ENCODE data around the gene ABCC11. TPM values are rescaled to one million over a fixed set of nuclear protein-coding genes. Genes with fewer than 3 reads are reported as not detected.

The ABCC11 gene
- not detected for polyA plus RNA-seq (2013, experiment 1 of 2; ENCODE audit: insufficient read length)
- polyA plus RNA-seq (2013, experiment 2 of 2; ENCODE audit: insufficient read length), result 0.15 TPM

DNA sequence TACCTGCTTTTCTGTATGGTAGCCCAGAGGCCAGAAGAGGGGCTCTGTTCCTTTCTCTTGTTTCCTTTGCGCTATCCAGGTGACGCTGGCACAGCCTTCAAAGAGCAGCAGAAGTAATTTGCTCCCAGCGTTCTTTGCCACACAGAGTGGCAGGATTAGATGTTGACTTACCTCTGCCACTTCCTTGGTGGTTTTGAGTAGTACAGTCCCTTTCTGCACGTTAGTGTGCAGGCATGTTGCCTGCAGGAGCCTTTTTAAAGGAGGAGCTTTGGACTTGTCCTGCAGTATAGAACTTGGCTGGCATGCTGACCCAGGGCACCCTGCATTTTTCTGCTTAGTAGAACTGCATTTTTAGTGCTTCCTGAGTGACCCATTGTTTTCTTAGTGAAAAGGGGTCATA is at the start of gene ABCC11:
Gene ABCC11, minus strand, starts transcription at position 229 of the 400 bp plus-strand sequence. CDS start 15,618 bp downstream, outside the sequence.
- no peak for DNase-seq

- no peak for DNase-seq
These were observed 48.3 kb upstream of the ABCC11 start for GRCh38 chr16:48295488-48296281.

DNA sequence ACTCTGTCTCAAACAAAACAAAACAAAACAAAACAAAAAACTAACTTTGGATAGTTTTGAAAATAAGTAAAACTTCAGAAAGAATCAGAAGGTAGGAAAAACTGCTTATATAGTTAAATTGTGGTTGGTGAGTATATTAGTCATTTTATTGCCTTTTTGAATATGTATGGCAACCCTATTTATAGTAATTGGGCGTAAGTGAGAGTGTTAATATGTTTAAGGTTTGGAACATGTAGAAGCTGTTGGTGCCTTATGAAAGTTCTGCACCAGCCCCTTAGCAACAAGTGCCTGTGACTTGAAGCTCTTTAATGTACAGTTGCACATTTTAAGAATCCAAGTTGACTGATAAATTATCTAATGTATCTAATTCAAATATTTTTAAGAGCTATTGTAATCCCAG is 47.4 kb upstream of the ABCC11 start:
- DNase-seq, result no peak

DNA sequence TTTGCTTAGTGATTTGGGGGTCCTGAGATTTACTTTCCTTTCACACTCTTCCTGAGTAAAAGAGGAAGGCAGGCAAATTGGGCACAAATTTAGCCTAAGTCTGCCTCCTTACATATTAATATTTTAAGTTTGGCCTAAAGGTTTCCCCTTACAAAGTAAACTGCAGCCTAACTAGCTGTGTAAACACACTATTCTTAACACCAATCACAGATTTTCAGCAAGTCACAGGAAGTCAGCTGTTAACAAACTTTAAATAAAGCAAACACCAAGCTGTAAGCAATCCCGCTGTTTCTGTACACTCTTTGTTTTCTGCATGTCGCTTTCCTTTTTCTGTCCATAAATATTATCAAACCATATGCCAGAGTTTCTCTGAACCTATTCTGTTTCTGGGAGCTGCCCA is 45.1 kb upstream of the ABCC11 start:
- no peak for DNase-seq

- DNase-seq, result no peak
These were observed 44.4 kb upstream of the ABCC11 start for GRCh38 chr16:48291754-48292153.

- peak; percentile 21 for DNase-seq
These were observed 44.0 kb upstream of the ABCC11 start for GRCh38 chr16:48291303-48291702.

- no peak for DNase-seq
These were observed 39.9 kb upstream of the ABCC11 start for GRCh38 chr16:48287239-48287638.

DNA sequence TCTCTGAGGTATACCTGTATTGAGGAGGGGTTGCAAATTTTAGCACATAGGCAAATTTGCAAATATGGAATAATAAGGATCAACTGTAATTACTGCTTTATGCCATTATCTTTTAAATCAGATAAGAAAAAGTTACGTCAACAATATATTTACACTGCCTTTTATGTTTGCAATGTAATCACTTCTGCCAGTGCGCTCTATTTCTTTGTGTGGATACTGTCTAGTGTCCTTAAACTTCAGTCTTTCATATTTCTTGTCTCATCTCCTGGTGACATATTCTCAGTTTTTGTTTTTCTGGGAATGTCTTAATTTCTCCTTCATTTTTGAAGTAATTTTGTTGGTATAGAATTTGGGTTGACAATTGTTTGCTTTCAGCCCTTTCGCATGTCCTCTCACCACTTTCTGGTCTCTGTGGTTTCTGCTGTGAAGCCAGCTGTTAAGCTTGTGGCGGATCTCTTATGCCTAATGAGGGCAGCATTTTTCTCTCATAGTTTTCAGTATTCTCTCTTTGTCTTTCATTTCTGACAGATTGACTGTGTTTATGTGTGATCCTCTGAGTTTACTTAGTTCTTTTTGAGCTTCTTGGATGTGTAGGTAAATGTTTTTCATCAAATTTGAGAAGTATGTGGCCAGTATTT is 37.6 kb upstream of the ABCC11 start:
- no peak for DNase-seq

DNA sequence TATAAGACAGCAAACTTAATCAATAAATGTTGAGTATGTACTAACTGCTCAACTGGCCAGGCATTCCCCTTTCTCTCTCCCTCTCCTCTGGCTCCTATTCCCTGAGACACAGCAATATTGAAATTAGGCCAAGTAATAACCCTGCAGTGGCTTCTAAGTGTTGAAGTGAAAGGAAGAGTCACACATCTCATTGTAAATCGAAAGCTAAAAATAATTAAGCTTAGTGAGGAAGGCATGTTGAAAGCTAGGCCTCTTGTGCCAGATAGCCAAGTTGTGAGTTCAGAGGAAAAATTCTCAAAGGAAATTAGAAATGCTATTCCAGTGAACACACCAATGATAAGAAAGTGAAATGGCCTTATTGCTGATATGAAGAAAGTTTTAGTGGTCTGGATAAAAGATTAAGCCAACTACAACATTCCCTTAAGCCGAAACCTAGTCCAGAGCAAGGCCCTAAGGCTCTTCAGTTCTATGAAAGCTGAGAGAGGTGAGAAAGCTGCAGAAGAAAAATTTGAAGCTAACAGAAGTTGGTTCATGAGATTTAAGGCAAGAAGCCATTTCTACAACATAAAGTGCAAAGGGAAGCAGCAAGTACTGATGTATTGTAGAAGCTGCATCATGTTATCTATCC is 35.4 kb upstream of the ABCC11 start:
- no peak for DNase-seq

GRCh38 chr16:48280546-48280945 is 33.2 kb upstream of the ABCC11 start:
- DNase-seq, result no peak

DNA sequence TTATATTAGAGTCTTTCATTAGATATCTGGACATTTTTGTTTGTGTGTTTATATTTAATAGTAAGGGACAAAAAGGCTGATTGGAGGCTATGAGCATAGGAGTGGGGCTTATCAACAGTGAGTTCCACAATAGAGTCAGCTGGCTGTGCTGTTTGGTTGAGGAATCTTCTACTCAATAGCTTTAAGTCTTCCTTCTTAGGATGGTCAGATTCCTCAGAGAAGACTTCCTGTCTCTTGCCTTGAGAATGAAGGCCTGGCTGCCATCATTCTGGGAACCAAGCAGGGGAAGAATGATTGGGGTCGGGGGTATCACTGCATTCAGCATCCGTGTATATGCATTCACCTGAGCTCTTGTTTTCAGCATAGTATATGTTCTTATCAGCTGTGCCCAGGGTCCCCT is 31.9 kb upstream of the ABCC11 start:
- no peak for DNase-seq

DNA sequence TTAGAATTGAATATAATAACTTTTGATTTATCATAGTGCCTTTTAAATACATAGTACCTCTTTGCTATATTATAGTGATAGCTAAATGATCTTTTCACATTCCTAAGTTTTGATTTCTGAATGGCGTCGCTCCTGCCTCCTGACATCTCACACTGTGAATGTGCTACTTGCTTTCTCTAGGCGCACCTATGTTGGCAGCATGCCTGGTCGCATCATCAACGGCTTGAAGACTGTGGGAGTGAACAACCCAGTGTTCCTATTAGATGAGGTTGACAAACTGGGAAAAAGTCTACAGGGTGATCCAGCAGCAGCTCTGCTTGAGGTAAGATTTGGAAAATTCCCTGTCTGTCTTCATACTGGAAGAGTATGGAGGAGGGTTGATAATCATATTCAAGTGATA is 29.8 kb upstream of the ABCC11 start:
- DNase-seq, result no peak

GRCh38 chr16:48276102-48276501 is 28.8 kb upstream of the ABCC11 start:
- DNase-seq, result no peak

DNA sequence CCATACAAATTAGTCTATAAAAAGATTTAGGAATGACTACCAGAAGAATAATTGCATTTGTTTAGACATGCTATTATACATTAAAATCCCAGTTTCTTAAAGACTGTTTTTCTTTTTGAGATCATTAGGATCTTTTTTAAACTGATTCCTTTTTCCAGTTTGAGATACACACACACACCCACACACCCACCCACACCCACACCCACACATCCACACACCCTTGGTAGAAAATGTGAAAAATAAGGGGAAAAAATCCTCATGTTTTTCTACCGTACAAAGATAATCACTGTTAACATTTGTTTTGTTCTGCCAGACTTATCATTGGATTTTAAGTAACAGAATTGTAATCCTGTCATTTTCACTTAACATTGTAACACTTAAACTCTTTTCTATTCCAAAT is 27.1 kb upstream of the ABCC11 start:
- no peak for DNase-seq

- DNase-seq, result no peak
These were observed 25.6 kb upstream of the ABCC11 start for GRCh38 chr16:48272837-48273421.

DNA sequence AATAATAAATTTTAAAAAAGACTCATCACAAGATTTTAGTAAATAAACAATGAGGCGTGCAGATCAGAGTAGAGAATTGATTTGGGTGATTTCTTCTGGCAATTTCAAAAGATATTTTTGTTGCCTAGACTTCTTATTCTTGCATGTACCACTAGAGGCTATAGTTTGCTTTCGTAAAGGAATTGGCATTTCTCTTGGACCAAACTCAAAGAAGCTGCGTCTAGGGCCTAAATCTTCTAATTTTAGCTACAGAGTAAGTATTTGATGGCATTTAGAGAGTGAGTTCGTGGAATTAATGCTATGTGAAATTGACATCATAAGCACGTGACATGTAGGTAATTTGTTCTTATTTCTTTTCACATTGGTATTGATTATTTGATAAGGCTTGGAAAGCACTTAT is 24.4 kb upstream of the ABCC11 start:
- DNase-seq, result peak; percentile 28

DNA sequence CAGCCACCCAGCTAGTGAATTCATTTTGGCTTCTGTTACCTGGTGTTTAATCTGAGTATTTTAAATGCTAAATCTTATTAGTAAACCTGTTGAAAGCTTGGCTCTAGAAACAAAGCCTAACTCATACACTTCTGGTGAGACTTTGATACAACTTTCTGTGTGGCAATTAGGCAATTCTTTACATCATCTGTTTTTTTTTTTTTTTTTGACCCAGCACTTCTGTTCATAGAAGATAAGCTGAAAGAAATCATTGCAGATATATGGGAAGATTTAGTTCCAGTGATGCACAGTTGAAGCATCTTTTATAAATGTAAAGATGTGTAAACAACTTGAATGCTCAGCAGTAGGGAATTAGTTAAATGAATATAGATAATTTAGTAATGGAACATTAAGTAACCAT is 21.7 kb upstream of the ABCC11 start:
- DNase-seq, result no peak

- no peak for DNase-seq
These were observed 15.3 kb upstream of the ABCC11 start for GRCh38 chr16:48262631-48263030.

DNA sequence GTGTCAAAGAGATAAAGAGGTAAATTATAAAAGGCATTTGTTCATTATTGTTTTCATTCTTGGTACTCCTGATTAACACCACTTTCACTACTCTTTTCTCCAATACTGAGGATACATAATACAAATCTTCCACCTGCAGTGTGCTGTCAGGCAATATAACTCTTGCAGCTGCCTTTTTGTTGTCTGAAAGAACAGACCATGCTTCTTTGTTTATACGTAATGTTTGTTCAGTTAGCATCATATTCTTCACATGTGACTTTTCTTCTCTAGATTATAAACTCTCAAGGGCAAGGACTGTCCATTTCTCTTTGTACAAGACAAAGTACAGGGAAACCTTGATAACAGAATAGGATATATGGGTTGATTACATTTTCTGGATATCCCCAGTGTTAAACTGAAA is 14.2 kb upstream of the ABCC11 start:
- no peak for DNase-seq

GRCh38 chr16:48256579-48257177 is 9.3 kb upstream of the ABCC11 start:
- DNase-seq, result no peak

DNA sequence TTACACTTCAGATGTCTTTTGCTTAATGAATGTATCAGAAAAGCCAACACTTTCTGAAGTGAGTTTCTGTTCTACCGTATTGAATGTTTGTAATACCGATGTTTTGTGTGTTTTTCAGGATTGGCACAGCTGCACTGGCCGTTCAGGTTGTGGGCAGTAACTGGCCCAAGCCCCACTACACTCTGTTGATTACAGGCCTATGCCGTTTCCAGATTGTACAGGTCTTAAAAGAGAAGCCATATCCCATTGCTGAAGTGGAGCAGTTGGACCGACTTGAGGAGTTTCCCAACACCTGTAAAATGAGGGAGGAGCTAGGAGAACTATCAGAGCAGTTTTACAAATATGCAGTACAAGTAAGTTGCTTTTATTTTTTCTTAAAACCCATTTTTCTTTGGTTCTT is 4.7 kb upstream of the ABCC11 start:
- no peak for DNase-seq

DNA sequence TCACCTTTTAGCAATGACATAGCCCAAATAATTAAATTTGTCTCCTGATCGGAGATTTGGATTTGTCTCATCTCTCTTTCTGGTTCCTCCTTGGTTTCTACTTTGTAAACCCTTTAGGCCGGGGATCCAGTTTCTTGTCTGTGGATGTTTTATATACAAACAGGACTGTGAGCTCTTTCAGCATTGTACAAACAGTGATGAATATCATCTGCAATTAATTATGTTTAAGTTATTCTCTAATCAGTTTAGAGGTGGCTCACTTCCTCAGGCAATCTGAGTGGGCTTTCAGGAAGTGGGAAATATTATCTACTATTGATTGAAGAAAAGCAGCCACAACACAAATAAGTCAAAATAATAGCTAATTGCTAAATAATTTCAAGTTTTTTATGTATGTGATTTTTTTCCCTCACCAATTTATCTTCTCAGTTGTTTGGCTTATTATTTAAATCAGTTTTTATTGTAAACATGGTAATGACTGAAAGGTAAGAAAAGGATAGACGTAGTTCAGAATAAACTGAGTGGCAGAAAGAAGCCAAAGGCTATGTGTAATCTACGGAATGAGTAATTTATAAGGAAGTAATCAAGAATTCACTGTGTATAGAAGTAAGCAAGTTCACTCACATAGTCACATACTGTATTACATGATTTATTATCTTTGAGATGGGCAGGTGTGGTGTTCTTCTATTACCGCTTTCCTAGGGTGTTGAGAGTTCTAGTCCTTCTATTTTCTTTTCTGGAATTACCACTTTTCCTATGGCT is 3.4 kb upstream of the ABCC11 start:
- DNase-seq, result no peak

Measured in fibroblast of skin of abdomen (primary cell).